Mesangial cell (primary cell): ENCODE measurements around the gene NPIPA2. TPM values are rescaled to one million over a fixed set of nuclear protein-coding genes. Genes with fewer than 3 reads are reported as not detected.

Source experiments
- total RNA-seq: library from RNA; depleted of rRNA; stranded (reverse); fragments of >200 nt; gene quantifications from 2 replicates; pipeline ENCODE4 v1.2.3, GENCODE V29; 2015

Gene NPIPA2
- 0.13 TPM in 1 of 2 replicates, not detected in the other for total RNA-seq

DNA sequence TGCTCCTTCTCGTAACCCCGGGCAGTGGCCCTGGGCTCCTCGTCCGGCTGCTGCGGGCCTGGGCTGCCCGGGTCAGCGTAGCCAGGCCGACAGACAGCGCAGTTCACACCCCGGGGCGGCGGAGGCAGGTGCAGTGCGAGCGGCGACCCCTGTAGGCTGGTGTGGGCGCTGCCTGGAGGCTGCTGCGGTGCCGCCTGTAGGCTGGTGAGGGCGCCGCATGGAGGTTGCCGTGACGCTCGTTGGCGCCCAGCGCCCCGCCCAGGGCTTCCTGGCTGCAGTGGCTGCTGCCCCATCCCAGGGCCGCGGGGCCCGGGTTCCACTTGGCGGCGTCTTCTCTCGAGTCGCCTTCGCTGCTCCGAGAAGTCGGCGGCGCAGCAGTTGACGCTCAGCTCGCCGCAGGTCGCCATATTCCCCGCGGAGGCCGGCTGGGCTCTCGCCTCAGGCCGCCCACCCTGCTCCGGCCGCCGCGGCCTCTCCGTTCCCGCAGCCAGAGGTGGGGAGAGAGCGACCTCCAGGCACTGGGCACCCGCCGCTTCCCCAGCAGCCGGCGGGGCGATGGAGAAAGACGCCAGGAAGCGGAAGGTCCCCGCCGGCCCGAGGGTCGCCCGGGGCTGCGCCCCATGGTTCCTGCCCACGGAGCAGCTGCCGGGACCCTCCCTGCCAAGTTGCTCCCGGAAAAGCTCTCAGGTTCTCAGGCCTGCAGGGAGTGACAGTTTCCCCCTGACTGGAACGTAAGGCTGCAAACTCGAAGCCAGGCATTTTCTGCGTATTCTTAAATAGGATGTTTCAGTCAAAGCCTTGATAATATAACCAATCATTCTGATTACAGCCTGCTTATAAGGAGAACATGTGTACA is at the start of gene NPIPA2:
NPIPA2 (plus strand) TSS at position 261 of the 856 bp plus-strand sequence. CDS start 5,533 bp downstream, outside the sequence.

DNA sequence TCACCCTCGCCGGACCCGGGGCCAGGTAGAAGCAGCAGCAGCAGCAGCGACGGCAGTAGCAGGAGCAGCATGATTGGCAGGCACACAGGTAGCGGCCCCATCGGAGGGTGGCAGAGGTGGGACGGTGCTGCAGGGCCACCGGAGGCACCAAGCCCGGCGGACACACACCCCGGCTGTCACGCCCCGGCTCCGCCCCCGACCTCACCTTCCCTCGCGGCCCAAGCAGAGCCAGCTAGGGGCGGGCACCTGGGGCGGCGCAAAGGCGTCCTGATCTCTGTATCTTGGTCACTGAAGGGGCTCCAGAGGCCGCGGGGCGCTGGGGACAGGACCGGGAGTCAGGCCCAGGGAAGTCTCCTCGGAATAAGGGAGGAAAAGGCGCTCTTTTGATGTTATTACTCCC is 48.2 kb upstream of the NPIPA2 start, which contains the start of gene PLA2G10:
PLA2G10 (minus strand) TSS at position 180 of the 400 bp plus-strand sequence; CDS start at position 101, 79 bp downstream.

DNA sequence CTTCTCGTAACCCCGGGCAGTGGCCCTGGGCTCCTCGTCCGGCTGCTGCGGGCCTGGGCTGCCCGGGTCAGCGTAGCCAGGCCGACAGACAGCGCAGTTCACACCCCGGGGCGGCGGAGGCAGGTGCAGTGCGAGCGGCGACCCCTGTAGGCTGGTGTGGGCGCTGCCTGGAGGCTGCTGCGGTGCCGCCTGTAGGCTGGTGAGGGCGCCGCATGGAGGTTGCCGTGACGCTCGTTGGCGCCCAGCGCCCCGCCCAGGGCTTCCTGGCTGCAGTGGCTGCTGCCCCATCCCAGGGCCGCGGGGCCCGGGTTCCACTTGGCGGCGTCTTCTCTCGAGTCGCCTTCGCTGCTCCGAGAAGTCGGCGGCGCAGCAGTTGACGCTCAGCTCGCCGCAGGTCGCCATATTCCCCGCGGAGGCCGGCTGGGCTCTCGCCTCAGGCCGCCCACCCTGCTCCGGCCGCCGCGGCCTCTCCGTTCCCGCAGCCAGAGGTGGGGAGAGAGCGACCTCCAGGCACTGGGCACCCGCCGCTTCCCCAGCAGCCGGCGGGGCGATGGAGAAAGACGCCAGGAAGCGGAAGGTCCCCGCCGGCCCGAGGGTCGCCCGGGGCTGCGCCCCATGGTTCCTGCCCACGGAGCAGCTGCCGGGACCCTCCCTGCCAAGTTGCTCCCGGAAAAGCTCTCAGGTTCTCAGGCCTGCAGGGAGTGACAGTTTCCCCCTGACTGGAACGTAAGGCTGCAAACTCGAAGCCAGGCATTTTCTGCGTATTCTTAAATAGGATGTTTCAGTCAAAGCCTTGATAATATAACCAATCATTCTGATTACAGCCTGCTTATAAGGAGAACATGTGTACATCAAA is 38.9 kb upstream of the NPIPA2 start, which contains the start of gene NPIPA3:
NPIPA3 (plus strand) TSS at position 256 of the 856 bp plus-strand sequence. CDS start 5,533 bp downstream, outside the sequence.

Other genes with a start within 250 kb of the NPIPA2 start
- gene PARN, start 112.3 kb upstream of the NPIPA2 start, total RNA-seq = 17.3 and 18.6 TPM in 2 replicates
- gene BFAR, start 109.6 kb upstream of the NPIPA2 start, total RNA-seq = 97.1 and 97.9 TPM in 2 replicates
- not detected in 2 replicates for gene PLA2G10, start 48.2 kb upstream of the NPIPA2 start, total RNA-seq
- 0.13 TPM in 1 of 2 replicates, not detected in the other for gene NPIPA3, start 39.1 kb upstream of the NPIPA2 start, total RNA-seq
- 92.2 and 98.7 TPM in 2 replicates for gene NOMO1, start 91.2 kb downstream of the NPIPA2 start, total RNA-seq
- gene NPIPA1, start 194.9 kb downstream of the NPIPA2 start, total RNA-seq = 17.1 and 19.4 TPM in 2 replicates
- gene PDXDC1, start 232.5 kb downstream of the NPIPA2 start, total RNA-seq = 36.4 and 40.6 TPM in 2 replicates